AML-193 (cell line): Measurements from ENCODE around the gene NELFCD.
"Not testable (repeated sequence)": the region's sequence is repeated elsewhere in the genome, so short reads cannot be mapped to it uniquely, and the experiment has no call there.

Source experiments
- DNase-seq, 2 experiments: peaks; one replicate each; lab custom pipeline; 2025; lab: John Stamatoyannopoulos, UW

NELFCD gene

GRCh38 chr20:59008715-59009336 lies 27.8 kb downstream of the NELFCD start:
- no peak for DNase-seq

GRCh38 chr20:59010321-59010994 lies 29.4 kb downstream of the NELFCD start:
- DNase-seq = no peak

- no peak for DNase-seq
Measured at GRCh38 chr20:59010995-59011873, 30.2 kb downstream of the NELFCD start.

DNA sequence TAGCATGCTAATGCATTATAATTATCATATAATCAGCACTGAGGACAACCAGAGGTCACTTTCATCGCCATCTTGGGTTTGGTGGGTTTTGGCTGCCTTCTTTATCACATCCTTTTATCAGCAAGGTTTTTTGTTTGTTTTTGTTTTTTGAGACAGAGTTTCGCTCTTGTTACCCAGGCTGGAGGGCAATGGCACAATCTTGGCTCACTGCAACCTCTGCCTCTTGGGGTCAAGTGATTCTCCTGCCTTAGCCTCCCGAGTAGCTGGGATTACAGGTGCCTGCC lies 30.8 kb downstream of the NELFCD start:
- not testable (repeated sequence) for DNase-seq

GRCh38 chr20:59013031-59013951 lies 32.2 kb downstream of the NELFCD start:
- DNase-seq = no peak

DNA sequence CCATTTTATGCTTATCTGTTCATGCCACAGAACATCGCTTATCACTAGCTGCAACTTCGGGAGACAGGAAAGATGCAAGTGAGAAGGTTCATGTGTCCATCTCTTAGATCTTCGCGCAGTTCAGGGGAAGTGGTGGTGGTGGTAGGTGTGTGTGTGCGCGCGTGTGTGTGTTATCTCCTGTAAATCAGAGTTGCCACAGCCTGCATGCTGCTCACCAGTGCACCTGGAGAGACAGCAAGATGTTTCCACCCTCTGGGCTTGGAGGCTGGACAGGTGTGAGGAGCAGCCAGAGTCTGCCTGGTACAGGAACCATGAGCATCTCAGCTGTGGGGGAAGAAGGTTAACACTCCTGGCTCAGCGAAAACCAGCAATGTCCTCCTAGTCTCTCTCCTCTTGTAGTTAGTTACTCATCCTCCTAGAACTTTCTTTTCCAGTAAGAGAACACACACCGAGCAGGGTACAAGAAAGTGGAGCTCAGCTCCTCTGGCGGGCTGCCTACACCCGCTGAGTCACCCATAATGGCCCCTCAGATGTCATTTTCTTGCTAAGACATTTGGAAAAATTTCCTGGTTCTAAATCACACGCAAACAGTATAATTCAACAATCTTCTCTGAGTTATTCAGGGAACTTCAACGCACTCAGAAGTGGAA lies 33.0 kb downstream of the NELFCD start:
- DNase-seq = no peak

DNA sequence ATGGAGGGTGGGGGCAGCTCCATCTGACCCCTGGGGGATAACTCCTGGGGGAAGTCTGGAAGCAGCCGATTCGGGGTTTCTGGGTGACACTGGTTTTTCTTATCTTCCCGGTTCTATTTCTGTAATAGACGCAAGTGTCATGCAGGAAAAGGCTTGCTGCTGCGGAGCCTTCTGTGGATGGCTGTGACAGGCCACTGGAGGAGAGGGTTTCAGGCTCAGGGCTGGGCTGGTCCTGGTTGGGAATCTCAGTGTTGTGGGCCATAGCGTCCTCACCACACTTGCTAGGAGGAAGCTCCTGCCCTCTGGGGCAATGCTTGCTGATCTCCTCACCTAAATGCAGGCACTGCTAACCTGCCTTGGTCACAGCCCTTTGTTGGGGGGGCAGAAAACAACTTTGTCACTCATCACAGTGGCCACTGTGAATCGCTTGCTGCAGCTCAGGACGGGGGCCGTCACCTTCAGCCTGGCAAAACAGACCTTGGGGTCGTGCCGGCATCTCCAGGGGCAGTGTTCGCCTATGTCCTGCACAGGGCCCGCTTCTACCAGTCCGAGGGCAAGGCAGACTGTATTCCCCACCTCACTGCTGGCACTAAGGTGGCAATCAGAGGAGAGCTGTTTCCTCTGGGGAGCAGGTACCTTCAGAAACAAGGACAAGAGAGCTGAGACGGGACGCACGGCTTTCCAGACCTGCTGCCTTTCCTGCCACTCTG lies 33.8 kb downstream of the NELFCD start:
- no peak for DNase-seq

DNA sequence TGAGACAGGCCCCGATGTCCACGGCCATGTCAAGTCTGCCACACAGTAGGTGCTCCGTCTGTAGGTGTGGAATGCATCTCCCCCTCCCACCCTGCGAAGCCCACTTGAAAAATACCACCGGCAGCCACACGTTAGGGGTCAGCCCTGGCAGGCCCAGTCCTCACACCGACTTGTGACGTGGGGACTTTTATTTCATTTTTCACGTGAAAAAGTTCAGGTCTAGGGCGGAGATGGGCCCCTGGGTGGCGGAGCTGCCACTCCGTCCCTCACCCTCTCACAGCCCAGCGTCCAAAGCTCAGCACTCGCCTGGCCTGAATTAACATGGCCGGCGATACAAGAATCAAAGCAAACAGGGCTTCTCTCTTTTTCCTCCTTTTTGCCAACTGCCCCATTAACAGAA lies 34.4 kb downstream of the NELFCD start:
- no peak for DNase-seq

DNA sequence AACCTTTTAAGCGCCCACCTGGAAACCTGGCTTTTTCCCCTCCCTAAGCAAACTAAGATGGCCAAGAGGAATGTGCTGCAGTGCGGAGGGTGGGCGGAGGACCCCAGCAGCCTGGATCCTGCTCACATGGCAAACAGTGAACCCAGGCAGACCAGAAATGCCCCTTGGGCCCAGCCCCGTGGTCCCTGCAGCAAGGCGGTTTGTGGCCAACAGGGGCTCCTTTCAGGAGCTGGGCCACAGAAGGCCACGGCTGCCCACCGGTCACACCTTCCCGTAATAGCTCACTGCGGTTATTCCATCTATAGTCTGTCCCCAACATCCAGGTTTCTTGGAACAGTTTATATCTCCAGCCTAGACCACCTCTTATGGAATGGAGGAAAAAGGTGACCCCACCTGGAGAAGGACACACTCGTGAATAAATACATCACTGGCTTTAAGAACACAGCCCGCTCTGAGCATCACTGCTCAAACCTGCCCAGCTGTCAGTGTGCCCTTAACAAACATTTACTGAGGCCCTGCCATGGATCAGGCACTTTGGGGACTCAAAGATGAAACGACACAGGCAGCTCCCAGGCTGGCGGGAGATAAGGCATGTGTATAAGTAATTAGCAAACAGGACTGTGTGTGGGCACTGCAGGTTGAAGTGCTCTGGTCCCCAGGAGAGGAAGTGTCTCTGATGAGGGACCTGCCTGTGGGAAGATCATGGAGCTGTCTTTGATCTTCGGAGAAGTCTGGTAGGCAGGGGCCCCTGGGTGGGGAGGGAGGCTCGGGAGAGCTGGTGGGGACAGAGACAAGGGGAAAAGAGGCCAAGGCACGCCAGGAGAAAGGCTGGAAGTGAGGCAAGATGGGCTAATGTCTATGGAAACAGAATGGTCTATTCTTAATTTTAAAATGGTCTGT lies 35.0 kb downstream of the NELFCD start:
- DNase-seq = no peak

DNA sequence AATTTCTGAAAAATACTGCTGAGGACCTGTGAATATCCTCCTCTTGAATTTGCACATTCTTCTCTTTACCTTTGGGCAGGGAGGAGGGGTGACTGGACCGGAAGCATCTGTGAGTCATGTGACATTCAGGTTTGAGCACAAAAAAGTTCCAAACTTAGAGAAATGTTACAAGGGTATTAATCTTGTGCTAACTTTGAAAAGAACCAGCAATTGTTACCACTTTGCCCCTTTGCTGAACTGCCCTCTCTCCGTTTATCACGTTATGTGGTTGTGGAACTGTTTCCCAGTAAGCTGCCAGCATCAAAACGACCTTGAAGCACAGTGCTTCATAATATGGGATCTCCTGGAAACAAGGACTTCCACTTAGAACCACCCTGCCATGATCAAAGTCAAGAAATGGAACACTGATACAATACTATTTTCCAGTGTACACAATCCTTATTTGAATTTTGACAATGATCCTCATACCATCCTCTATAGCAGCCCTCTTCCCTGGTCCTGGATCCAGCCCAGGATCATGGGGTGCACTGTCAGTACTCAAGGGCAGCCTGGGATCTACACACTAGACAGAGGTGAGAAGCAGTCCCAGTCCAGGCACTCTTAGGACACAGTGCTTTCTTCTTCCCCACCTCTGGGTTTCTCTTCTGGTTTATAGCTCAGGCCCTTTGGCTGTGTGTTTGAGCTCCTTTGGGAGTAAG lies 35.9 kb downstream of the NELFCD start:
- DNase-seq = no peak

GRCh38 chr20:59017493-59018231 lies 36.6 kb downstream of the NELFCD start:
- DNase-seq = no peak

- no peak for DNase-seq
Measured at GRCh38 chr20:59018817-59019216, 37.8 kb downstream of the NELFCD start.

DNA sequence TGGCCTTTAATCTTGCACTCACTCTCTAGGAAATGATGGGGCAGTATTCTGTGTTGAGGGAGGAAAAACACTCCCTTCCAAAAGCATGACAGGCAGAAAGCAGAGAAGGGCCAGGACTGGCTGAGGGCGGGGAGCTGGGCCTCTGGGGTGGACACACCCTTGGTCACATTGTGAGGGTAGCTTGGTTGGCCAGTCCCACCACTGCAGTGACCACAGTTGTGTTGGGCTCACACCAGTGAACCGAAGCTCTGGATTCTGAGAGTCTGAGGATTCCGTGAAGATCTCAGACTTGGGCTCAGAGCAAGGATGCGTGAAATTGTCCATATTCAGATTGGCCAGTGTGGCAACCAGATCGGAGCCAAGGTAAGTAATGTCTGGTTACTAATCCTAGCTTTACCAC lies 38.2 kb downstream of the NELFCD start, which contains the start of gene TUBB1:
TUBB1 (plus strand) TSS at position 213 of the 400 bp plus-strand sequence; CDS start at position 307, 94 bp downstream.
- DNase-seq = no peak

DNA sequence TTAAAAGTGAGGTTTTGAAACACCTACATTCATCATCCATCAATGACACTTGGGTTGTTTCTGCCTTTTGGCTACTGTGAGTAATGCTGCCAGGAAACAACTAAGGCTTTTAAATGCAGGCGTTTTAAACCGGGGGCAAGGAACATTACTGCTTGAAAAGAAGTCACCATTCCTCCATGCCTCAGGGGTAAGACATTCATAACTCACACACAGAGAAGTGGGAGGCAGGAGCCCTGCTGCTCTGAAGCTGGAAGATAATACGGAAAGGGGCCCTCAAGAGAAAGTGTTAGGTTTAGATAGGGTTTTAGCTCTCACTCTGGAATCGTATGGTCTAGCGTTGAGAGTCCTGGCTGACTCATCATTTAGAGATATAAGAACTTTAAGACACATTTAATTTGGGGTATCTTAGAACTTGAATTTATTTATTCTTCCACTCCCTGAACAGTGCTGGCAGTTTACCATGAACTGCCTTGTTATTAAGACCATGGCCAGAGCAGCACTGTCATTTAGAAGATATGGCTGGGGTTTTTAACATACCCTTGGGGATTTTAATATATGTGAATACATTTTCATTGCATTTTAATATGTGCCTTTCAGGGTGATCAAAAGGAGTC lies 40.0 kb downstream of the NELFCD start:
- DNase-seq = no peak

GRCh38 chr20:59022754-59023153 lies 41.7 kb downstream of the NELFCD start:
- no peak for DNase-seq

DNA sequence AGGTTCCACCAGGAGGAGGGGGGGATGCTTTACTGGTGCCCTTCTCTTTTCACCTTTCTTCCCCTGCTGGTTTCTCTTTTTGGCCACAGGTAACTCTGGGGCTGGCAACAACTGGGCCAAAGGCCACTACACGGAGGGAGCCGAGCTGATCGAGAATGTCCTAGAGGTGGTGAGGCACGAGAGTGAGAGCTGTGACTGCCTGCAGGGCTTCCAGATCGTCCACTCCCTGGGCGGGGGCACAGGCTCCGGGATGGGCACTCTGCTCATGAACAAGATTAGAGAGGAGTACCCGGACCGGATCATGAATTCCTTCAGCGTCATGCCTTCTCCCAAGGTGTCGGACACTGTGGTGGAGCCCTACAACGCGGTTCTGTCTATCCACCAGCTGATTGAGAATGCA lies 42.6 kb downstream of the NELFCD start:
- no peak for DNase-seq

- DNase-seq = no peak
Measured at GRCh38 chr20:59024111-59024530, 43.1 kb downstream of the NELFCD start.

DNA sequence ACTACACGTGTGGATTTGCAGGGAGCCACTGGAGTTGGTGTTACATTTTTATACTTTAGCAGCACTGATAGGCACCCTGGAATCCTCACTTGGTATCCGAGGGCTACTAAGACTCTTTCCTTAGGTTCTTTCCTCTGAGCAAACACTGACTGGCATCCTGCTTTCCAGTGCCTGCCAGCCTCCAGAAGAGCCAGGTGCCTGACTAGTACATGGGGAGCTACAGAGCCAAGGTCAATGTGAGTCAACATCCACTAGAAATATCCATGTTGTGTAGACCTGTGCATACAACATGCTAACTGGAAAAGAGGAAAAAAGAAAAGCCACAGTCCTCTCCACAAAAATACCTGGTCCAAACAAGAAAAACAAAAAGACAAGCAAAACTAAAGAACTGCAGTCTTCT lies 44.0 kb downstream of the NELFCD start:
- DNase-seq = no peak
